Activated CD4-positive, alpha-beta T cell treated with anti-CD3 and anti-CD28 coated beads for 4 hours (primary cell): Measurements from ENCODE around the gene SELP.

Experiments
- DNase-seq, 2 donors: peaks; one replicate each; pipeline ENCODE4 v3.0.0-alpha.2; 2020

SELP gene

DNA sequence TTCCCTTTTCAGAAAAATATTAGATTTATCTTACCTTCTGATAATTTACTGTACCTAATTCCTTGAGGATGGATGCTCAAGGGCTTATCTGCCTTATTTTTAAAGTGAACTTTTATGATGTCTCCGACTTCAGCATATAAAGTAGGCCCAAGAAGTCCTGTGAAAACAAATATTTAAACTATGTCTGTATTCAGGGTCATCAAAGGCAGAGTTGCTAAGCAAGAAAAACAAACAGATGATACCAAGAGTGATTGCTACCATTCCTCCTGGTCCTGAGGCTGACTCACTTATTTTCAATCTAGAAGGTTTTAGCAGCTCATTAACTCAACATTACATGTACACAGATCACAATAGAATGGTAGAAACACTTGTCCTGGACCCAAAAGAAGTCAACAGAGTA, 57.7 kb downstream of the SELP start:
- DNase-seq: no peak

DNA sequence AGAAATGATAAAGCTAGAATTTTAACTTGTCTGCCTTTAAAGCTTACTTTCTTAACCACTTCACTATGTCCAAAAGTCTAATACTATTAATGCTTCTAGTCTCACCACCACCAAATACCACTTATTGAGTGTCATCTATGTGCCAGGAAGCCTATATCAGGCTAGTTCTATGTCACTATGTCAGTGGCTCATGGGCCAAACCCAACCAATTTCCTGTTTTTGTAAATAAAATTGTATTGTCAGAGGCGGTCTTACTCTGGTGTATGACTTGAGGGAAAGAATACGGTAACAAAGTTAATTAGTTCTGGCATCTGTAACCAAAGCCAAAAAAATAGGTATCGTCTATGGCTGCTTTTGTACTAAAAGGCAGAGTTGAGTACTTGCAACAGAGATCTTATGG, 58.5 kb downstream of the SELP start:
- DNase-seq: no peak

DNA sequence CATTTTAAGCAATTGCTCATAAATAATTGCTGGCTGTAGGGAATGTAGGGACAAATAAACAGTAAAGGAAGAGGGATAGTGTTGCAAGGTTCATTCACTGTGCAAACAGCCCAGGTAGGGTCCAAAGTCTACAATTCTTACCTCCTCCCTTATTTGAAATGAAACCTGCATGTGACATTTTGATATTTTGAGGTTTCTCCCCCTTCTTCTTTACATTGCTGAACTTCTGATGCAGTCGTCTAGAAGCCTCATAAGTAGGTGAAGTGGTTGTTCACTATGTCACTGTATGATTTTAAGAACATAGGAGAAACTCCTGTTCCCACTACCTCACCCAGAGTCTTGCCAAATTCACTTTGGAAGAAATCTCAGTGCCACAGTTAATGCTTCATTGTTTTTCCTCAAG, 59.8 kb downstream of the SELP start:
- DNase-seq: no peak

DNA sequence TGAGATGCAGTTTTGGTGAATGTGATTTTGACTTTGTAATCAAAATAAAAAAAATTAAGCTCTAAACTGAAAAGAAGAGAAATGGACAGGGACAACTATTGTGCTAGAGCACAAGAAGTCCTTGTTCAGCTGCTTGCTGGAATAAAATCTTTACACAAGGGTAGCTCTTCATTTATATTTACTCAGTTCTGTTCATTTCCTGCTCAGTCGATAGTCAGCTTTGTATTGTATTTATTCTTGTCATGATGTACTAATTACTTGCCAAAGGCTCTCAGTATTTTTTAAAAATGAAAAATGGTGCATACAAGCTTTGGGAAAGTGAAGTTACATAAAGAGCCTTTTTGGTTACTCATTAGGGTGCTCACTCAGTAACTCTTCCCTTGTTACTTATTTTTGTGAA, 61.4 kb downstream of the SELP start:
- no peak for DNase-seq

DNA sequence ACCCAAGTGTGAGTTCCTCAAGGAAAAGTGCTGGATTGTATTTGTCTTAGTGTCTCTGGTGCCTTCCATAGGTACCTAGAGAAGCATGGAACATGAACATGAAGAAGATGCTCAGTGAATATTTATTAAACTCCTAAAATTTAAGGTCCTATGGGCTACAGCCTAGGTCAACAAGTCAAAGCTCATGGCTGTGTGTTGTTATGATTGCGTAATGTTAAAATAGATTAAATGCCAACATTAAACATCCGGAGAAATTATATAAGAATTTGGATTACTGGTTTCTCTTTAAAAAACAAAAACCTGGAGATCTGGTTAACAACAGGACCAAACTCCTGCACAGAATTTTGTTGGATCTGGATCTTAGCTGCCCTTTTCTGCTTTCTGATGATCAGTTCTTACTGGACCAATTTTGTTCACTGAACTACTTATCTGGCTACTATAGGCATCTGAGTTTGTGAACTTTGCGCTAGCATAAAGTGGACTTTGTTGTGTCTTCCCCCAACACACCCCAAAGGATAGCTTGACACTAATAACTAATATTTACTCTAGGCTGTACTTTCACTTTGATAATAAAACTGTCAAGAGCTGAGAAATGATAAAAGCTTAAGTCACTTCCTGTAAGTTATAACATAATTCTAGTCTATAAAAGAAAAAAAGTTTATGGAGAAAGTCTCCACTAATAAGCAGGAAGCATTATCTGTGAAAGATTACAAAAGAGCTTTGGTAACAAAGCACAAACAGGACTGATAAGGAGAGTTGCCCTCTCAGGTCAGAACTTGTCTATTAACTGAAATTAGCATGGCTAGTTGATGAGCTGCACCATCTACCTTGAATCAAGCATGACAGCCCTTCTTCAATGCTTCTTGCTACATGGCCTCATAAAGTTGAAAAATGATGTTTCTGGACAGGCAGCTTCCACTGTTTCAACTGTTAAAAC, 64.3 kb downstream of the SELP start:
- DNase-seq: no peak

DNA sequence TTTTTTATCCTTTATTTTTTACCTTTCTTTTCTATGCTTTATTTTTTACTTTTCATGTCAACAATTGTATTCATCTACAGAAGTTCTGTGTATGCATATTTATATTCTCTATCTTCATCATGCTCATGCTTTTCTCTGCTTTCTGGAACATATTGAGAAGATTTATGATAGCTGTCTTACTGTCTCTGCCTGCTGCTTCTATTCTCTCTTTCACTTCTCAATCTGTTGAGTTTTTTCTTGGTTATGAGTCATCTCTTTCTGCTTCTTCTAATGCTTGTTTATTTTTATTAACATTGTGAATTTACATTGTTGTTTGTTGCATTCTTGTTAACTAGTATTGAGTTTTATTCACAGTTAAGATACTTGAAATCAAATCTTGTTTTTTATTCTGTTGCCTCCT, 66.3 kb downstream of the SELP start:
- DNase-seq: no peak

DNA sequence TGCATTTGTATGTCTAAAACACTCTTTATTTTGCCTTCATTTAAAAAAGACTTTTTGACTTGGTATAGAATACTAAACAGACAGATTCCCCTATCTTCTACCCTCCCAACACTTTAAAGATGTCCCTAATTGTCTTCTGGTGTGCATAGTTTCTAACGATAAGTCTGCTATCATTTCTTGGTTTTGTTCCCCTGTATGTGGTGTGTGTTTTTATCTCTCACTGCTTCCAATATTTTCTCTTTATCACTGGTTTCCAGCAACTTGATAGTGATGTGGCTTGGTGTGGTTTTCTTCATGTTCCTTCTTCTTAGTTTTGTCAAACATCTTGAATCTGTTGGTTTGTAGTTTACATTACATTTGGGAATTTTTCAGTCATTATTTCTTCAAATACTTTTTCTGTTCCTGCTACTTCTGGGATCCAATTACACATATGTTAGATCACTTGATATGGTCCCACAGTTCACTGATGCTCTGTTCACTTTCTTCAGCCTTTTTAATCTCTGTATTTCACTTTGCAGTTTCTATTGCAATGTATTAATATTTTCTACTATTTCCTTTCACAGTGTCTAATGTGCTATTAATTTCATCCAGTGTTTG, 66.8 kb downstream of the SELP start:
- DNase-seq: no peak

DNA sequence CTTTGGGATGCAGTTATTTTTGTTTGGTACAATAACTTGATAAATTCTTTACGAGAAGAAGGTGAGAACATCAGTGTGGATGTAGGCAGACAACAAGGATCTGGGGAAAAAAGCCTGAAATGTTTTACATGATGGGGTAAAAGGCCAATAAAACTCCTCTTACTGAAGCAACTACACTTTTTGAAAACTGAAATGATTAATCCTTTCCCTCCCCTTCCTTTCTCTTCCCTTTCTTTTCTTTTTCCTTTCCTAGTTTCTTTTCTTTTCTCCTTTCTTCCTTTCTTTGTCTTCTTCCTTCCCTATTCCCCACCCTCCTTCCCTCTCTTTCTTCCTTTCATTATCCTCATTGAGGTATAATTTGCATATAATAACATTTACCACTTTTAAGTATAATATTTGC, 68.2 kb downstream of the SELP start:
- DNase-seq: no peak

DNA sequence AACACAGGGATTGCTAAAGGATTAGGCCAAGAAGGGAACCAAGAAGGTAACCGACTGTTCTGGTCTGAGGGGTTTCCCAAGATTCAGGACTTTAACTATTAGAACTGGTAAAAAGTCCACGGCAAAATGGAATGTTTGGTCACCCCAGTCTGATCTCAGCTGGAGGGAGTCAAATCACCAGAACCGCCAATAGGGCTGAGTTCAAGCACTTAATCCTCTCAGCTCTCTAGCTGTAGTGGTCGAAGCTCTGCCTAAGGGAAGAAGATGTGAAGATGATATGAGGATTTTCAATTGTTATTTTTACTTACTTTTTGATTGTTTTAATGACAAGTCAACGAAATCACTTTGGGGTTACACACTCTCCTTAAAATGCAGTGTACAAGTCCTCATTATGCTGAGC, 72.8 kb downstream of the SELP start:
- no peak for DNase-seq

DNA sequence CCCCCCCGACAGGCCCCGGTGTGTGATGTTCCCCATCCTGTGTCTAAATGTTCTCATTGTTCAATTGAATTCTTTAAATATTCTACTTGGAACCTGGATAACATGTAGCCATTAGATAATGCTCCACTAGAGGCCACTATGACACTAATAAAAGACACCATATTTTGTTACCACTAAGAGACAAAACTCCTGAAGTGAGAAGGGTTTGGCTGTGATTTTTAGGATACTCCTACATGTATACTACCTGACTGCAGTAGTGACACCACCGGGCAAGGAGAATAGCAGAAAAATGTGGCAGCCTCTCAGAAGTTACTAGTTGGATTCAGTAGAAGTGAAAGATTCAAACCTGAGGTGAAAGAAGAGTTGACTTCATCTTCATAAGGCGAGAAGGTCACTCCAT, 79.6 kb downstream of the SELP start:
- peak in 1 of 2 donors; percentile 3 for DNase-seq

DNA sequence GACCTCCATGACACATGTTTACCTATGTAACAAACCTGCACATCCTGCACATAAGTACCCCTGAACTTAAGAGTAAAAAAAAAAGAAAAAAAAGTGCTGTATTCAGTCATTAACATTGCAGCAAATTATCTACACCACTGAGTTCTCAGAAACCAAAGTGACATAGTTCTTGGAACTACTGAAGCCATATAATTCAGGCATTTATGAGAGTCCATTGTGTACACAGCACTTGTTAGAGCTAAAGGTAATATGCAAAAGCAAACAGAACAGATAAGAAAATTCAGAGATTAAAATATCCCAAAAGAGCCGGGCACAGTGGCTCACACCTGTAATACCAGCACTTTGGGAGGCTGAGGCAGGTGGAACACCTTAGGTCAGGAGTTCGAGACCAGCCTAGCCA, 81.6 kb downstream of the SELP start:
- no peak for DNase-seq

DNA sequence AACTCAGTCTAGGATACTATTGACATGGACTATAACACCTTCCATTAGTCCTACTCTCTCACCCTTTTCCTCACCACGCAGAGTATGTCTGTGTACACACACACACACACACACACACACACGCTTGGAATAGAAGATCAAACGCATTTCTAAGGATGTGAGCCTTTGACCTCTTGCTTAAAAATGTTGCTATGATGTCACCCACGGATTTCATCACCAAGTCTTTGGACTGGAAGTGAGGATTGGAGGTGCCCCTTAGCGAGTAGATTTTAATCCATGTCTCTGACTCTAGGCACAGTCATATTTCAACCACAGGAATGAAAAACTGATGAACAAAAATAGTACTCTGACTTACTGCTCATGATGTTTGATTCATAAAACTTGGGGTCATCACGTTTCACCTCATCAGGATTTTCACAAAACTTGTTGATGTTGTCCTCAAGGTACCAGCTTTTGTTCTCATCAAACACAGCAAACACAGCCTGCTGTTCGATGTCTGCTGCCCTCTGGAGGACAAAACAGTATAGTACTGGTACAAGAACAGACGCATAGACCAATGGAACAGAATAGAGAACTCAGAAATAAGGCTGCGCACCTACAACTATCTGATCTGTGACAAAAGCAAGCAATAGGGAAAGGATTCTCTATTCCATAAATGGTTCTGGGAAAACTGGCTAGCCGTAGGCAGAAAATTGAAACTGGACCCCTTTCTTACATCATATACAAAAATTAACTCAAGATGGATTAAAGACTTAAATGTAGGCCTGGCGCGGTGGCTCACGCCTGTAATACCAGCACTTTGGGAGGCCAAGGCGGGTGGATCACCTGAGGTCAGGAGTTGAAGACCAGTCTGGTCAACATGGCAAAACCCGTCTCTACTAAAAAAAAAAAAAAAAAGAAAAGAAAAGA, 83.6 kb downstream of the SELP start:
- peak; percentile 41 to 68 for DNase-seq

DNA sequence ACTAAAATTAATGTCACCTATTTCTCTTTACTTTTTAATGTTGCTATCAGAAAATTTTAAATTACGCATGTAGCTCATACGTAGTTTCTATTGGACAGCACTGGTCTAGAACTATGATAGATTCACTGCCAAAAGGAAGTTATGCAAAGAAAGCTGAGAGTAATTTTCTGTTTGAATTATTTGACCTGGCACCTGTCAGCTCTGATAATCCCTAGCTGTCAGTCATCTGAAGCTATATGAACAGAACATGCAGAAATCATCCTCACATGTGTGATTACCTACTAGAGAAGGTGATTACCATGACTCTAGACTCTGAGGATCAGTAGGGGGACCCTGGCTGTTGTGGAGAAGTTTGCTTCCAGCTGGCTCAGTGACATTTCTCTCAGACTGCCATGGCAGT, 84.5 kb downstream of the SELP start:
- DNase-seq: no peak

DNA sequence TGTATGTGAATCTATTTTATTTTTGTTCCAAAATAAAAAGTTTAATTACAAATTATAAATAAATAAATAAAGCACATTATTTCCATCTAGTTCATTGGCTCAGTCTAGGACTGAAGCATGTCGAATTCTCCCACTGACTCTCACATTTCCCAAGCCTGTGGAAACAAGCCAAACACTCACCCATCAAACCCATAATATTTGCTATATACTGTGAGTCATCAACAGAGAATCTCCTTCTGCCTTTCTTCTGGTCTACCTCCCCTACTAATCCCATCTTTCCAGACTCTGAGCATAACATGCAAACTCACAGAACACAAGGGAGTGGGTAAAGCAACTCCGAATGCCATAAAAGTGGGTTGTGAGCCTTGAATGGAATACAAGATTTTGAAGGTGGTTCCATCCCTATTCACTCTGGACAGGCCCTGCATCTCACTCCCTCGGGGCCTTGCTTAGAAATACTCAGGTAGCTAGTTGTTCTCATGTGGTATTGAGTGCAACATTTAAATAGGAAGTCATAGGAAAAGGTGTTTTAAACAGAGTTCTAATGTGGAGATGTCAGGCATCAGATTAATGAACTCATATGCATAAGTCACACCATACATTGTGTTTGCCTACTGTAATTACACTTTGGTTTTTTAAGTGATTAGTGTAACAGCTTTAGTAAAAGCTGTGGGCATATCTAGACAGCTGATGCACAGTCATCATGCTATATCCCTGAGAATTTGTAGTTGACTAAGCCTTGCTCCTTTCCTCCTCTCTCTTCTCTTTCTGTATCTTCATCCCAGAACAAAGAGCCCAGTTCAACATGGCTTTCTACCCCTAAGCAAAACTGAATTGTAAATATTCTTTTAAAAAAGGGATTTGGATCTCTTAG, 90.7 kb downstream of the SELP start:
- no peak for DNase-seq
